GM18873 (cell line): Measurements from ENCODE around the gene NFATC2IP.

Experiments used
- ATAC-seq: cut with Tn5 transposase; IDR thresholded peaks from one replicate; pipeline ENCODE4 v1.9.1; 2021; ENCODE audit warnings: mild to moderate bottlenecking, moderate library complexity, moderate number of reproducible peaks; ENCODE audit not compliant: unreplicated experiment, low FRiP score

Gene NFATC2IP

DNA sequence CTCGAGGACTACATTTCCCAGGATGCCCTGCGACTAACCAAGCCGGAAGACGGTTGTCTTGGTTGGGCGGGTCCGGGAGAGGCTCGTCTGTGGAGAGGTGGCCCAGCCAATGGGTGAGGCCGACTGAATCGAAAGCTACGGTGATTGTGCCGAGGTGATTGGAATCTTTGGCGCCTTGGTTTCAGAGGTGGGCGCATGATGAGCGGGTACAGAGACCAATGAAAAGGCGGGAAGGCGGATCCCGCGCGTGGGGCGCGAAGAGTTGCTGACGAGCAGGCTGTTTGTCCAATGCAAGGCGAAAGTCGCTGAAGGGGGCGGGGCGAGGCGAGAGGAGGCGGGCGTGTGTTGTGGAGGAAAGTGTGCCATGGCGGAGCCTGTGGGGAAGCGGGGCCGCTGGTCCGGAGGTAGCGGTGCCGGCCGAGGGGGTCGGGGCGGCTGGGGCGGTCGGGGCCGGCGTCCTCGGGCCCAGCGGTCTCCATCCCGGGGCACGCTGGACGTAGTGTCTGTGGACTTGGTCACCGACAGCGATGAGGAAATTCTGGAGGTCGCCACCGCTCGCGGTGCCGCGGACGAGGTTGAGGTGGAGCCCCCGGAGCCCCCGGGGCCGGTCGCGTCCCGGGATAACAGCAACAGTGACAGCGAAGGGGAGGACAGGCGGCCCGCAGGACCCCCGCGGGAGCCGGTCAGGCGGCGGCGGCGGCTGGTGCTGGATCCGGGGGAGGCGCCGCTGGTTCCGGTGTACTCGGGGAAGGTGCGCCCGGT is at the start of gene NFATC2IP:
NFATC2IP (plus strand) TSS at position 290 of the 762 bp plus-strand sequence; CDS start at position 365, 75 bp downstream.
- ATAC-seq: peak; percentile 92

DNA sequence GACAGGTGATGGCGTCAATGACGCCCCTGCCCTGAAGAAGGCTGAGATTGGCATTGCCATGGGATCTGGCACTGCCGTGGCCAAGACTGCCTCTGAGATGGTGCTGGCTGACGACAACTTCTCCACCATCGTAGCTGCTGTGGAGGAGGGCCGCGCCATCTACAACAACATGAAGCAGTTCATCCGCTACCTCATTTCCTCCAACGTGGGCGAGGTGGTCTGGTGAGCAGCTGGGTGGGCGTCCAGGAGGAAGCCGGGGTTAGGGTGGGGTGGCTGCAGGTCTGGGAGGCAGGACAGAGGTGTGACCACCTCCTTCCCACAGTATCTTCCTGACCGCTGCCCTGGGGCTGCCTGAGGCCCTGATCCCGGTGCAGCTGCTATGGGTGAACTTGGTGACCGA is 48.9 kb upstream of the NFATC2IP start:
- no peak for ATAC-seq

DNA sequence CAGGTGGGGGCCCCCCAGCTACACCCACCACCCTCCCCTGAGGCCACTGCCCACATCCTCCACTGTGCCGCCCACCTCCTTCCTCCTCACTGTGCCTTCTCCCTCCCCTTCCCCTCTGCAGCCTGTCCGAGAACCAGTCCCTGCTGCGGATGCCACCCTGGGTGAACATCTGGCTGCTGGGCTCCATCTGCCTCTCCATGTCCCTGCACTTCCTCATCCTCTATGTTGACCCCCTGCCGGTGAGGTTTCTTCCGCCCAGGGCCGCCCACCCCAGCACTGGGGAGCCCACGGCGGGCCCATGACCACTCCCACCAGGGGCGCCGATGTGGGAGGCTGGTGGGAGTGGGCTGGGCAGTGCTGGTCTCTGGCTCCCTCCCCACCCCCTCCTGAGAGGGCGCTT is 47.8 kb upstream of the NFATC2IP start:
- no peak for ATAC-seq

DNA sequence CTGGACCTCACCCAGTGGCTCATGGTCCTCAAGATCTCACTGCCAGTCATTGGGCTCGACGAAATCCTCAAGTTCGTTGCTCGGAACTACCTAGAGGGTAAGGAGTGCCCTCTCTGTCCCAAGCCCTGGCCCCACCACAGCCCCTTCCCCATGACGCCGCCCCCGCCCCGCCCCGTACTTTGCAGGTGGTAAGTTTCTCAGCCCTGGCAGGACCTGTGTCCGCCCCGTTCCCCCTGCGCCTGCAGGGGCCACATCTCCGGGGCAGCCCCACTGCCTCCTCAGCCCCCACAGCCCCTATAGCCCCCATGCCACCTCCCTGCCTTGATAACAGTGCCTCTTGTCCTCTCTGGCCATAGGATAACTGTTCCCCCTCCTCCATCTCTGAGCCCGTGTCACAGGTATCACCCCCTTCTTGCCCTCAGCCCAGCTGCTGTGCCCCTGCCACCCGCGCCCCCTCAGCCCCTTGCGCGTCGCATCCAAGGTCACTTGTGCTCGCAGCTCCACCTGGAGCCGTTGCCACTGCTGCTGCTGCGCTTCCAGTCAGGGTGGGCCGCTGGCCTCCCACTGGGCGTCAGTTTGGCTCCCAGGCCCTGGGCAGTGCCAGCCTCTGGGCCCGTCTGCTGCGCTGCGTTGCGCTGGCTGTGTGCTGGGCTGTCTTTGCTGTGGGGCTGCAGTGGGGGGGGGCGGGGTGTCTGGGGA is 47.2 kb upstream of the NFATC2IP start:
- ATAC-seq: no peak

DNA sequence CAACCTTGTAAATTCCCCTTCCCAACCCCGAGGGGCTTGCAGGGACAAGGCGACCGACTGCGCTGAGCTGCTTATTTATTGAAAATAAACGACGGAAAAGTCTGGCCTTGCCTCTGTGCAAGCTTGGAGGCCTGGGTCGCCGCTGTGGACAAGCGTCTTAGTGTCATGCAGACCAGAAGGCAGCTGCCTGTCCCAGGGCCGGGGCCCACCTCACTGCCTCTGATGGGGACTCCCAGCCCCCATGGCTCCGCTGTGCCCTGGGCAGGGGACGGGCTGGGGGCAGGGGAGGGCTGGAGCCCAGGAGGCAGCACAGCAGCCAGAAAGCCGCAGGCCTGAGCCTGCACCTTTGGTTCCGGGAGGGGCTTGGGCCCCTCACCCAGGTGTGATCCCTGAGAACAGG is 46.4 kb upstream of the NFATC2IP start:
- ATAC-seq: no peak

DNA sequence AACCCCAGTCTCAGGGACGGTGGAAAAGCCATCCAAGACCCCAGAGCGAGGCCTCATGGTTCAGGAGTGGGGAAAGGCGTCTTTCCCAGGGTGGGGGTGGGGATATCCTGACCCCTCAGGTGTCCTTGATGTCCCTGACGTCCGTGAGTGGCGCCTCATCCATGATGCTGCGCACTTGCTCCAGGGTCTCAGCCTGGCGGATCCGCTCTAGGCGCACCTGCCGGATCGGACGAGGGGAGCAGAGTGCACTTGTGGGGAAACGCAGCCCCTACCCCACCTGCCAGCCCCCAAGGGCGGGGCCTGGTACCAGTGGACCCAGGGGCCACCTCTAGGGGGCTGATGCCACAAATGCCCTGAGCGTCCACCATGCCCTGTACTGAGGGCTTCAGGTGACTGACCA is 45.9 kb upstream of the NFATC2IP start:
- no peak for ATAC-seq

DNA sequence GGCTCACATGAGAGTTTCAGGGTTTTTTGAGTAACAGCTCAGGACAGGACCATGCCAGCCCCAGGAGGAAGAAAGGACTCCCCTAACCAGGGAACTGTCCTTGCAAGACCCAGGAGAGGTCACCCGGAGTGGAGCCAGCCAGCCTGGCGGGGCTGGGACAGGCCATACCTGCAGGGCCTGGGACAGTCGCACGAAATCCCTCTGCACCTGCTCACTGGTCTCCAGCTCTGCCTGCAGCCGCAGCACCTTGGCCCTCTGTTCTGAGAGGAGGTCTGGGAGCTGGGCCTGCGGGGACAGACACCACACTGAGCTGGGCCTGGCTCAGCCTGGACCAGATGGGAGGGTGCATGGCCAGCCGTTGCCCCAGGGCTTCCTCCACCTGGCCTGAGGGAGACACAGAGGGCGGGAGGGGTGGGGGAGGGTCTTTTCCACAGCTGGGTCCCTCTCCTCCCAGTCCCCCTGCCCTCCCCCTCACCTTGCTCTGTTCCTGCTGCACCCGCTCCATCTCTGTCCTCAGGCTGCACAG is 45.4 kb upstream of the NFATC2IP start:
- no peak for ATAC-seq

DNA sequence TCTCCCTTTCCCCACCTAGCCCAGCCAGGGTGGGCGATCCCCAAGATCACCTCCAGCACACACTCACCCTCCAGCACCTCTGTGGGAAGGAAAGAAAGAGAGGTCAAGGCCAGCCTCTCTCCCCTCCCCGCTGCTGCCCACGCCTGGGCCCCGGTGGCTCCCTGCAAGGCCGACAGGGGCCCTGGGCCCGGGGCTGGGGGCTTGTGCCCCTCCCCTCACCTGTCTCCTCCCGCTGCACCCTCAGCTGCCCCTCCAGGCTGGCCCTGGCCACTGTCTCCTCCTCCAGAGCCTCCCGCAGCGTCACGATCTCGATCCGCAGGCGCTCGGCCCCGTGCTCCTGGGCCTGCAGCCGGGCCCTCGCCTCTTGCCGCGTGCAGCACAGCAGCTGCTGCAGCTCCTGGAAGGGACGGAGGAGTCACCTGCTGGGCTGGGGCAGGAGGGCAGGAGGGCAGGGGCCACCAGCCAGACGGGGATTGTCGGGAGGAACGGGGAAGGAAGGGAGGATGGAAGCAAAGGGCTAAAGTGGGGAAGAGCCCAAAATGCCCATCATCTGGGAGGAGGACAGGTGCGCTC is 44.9 kb upstream of the NFATC2IP start:
- ATAC-seq: no peak

DNA sequence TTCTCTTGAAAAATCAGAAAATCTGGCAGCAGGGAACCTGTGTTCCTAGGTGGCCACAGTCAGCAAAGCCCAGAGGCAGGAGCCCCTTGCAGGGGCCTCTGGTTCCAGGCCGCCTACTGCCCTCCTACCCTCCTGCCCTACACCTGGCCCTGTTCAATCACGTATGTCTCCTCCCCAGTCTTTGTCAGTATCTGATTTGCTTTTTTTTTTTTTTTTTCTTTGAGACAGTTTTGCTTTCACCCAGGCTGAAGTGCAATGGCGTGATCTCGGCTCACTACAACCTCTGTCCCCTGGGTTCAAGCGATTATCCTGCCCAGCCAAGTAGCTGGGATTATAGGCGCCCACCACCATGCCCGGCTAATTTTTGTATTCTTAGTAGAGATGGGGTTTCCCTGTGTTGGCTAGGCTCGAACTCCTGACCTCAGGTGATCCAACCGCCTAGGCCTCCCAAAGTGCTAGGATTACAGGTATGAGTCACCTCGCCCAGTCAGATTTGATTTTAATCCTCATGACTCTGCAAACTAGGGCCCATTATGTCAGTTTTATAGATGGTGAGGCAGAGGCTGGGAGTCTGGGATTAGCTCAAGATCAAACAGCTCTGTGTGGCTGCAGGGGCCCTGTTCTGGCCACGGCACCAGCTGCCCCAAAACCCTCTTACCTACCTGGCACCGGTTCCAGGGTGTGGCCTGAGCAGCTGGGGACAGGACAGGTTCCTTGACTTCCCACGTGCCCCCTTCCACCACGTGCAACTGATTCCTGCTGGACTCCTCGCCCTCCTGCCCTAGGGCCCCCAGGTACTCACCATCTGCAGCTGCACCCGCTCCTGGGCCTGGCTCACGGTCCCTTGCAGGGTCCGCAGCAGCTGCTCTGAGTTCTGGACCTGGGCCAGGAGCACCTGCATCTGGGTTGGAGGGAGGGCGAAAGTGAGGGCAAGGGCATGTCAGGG is 40.4 kb upstream of the NFATC2IP start:
- no peak for ATAC-seq

DNA sequence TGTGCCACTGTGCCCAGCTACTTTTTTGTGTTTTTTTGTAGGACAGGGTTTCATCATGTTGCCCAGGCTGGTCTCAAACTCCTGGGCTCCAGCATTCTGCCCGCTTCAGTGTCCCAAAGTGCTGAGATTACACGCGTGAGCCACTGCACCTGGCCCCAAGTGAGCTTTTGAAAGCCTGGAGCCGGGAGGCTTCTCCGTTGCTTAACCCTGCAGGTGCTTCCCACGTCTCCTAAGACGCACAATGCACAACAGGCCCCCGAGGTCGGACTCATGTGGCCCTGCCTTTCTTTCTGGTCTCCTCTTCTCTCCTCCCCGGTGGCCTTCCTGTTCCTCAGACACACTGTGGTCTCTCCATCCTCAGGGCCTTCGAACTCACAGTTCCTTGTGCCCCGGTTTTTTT is 38.2 kb upstream of the NFATC2IP start:
- ATAC-seq: no peak

DNA sequence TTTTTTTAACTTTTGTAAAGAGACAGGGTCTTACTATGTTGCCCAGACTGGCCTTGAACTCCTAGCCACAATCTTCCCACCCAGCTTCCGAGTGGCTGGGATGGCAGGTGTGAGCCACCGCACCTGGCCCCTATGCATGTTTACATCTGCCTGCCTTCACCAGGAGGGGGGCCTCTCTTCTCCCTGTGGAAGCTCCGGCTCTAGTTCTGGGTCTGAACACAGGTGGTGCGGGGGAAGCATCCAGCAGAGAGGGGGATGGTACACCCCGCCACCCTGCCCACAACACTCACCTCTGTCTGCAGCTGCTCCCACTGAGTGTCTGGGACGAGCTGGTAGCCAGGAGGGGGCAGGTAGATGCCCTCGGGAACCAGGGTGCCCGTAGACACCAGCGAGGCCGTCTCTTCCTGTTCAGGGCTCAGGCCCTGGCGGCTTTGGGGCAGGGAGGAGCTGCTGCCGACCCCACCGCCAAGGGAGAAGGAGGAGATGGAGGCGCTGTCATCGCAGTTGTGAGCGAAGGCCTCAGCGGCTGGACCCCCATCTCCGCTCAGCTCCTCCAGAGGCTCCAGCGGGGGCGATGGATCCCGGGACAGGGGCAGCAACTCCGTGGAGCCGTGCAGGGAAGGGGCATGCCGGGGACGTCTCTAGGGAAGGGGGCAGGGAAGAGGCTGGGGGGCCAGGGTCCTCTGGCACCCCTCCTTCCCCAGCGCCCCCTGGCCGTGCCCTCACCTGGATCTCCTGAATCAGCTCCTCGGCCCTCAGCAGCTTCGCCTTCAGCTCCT is 36.6 kb upstream of the NFATC2IP start:
- no peak for ATAC-seq

DNA sequence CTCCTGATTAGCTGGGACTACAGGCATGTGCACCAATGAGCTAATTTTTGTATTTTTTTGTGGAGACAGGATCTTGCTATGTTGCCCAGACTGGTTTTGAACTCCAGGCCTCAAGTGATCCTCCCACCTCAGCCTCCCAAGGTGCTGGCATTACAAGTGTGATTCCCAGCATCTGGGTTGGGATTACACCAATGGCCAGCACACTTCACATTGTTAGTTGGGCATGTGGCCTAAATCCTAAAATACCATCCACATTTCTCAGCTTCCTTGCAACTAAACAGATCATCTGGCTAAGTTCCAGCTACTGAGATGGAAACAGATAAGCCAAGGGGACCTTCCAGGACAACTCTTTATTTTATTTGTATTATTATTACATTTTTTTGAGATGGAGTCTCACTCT is 35.6 kb upstream of the NFATC2IP start:
- ATAC-seq: no peak

DNA sequence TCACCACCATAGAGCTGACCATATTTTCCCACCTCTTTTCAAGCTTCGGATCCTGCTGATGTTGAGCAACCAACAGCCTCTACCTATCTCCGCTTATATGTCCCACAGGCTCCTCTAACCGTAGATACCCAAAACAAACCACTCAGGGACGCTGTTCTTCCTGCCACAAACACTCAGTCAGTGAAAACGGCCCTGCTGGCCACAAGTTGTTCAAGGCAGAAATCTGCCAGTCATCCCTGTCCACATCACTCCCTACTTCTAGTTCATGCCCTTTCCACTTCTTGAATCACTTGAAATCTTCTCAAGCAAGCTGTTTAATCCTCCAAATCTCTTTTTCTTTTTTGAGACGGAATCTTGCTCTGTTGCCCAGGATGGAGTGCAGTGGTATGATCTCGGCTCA is 33.6 kb upstream of the NFATC2IP start:
- ATAC-seq: no peak

DNA sequence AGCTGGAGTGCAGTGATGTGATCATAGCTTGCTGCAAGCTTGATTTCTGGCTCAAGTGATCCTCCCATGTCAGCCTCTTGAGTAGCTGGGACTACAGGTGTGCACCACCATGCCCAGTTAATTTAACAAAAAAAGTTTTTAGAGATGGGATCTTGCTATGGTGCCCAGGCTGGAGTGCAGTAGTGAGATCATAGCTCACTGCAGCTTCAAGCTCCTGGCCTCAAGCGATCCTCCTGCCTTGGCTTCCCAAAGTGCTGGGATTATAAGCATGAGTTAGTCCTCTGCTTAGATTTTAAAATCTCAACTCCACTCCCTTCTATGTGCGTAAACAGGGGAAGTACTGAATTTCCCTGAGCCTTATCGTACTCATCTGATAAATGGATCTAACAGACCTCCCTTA is 32.0 kb upstream of the NFATC2IP start:
- ATAC-seq: no peak

DNA sequence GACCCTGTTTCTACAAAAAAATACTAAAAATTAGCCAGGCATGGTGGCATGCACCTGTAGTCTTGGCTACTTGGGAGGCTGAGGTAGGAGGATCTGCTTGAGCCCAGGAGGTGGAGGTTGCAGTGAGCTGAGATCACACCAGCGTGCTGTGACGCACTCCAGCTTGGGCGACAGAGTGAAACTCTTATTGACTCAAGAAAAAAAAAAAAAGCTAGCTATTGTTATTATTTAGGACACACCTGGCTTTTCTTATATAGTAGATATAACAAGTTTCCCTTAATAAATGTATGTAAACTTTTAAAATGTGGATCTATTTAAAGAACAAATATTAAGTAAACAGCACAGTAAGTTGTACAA is 27.5 kb upstream of the NFATC2IP start:
- no peak for ATAC-seq

DNA sequence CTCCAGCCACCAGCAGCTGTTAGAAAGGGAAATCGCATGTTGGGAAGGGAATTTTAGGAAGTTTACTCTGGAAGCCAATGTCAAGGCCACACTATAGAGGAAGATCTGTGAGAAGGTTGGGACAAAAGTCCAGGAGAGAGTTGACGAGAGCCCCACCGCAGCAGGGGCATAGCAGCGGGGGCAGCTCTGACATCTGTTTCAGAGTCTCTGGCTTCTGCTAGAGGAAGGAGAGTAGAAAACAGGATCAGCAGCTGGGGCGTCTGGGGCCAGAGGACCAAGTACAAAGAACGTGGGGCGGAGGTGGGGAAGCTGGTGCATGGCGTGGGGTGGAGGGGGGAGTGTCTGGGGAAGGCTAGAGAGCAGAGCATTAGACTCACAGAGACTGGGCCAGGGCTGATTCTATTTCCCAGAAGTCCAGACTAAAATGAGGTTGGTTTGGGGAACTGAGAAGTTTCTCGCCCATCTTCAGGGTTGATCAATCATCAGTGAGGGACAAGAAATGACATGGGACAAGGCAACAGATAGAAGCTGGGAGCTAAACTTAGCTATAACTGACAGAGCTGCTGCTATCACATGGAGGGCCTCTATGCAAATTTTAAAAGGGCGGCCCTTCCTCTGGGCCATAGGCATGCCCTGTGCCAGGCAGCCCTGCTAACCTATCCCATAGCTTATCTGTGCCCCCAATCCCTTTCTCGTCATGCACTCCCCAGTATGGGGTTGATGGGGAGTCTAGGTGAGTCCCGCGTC is 26.9 kb upstream of the NFATC2IP start:
- ATAC-seq: peak; percentile 67

DNA sequence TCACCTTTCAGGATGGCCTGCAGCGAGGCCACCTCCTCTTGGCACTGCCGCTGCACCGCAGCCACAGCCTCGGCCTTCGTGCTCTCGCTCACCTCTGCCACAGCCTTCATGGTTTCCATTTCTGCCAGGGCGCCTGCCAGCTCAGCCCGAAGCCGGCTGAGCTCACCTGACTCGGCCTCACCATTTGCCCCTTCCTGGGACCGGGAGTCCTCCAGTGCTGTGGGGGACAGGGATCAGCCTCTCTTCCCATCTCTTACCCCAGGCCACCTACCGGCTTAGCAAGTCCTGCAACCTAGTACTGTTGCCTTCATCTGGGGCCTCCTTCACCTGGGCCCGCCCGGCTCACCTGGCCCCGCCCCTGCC is 26.4 kb upstream of the NFATC2IP start:
- ATAC-seq: no peak

DNA sequence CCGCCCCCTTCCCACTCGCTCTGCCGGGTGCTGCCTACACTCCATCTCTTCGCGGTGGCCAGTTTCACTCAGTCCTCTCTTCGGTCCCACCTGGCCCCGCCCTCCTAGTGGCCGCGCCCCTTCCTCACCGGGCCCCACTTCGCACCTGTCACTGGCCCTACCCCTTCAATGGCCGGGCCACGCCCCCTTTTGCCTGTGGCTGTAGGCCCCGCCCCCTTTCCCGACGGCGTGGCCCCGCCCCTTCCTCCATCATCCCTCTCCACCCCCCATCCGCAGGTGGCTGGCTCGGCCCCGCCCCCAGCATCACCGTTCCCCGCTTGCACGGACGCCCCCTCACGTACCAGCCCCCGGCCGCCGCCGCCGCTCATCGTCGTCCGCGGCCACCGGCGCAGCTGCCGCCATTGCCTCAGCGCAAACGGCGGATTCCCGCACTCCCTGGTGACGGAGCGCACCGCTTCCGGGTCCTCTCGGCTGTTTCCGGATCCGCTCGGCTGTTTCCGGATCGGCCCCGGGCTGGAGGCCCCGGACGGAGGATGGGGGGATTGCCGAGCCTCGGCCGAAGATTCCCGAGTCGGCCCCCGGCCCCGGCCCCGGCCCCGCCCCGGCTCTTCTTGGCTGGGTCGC is 25.9 kb upstream of the NFATC2IP start, which contains the start of gene RABEP2:
RABEP2 (minus strand) TSS at position 477 of the 624 bp plus-strand sequence; CDS start at position 402, 75 bp downstream.
- ATAC-seq: peak; percentile 48
